Uterus (tissue), 4 donors: ENCODE data around the gene LRP6. TPM values are rescaled to one million over a fixed set of nuclear protein-coding genes. Genes with fewer than 3 reads are reported as not detected.

Experiments
- DNase-seq, 2 donors: peaks; one replicate each; pipeline ENCODE4 v3.0.0-alpha.2; 2019 to 2020
- H3K27ac ChIP-seq, 2 donors: fragments of 200-600 bp; sonication (generic); 1 replicate in 1 of 2; 2 replicates in 1 of 2; pipeline ENCODE4 v1.5.1; 2016 to 2018
- H3K27me3 ChIP-seq, 2 donors: fragments of 200-600 bp; sonication (generic); one replicate each; pipeline ENCODE4 v1.5.1; 2018 to 2019; ENCODE audit warnings: control low read depth in 1 of 2
- H3K36me3 ChIP-seq, 2 donors: fragments of 200-600 bp; sonication (generic); one replicate each; pipeline ENCODE4 v1.5.1; 2019; ENCODE audit warnings: control low read depth in 1 of 2
- H3K4me1 ChIP-seq, 2 donors: fragments of 200-600 bp; sonication (generic); one replicate each; pipeline ENCODE4 v1.5.1; 2018 to 2019; ENCODE audit warnings: control low read depth in 1 of 2
- H3K4me3 ChIP-seq, 2 donors: fragments of 200-600 bp; sonication (generic); 1 replicate in 1 of 2; 2 replicates in 1 of 2; pipeline ENCODE4 v1.5.1; 2018 to 2019; ENCODE audit warnings: mild to moderate bottlenecking in 1 of 2
- H3K9me3 ChIP-seq, 2 donors: fragments of 200-600 bp; sonication (generic); one replicate each; pipeline ENCODE4 v1.5.1; 2019; ENCODE audit warnings: control low read depth in 1 of 2
- POLR2A ChIP-seq, 2 donors: fragments of 450-650 bp; IDR thresholded peaks; one replicate each; pipeline ENCODE4 v1.6.1; 2016; ENCODE audit warnings: antibody characterized with exemption in 2 of 2, mild to moderate bottlenecking in 1 of 2, moderate library complexity in 1 of 2
- intact Hi-C: fragments of 100-400 bp; cut with DNase I; formaldehyde crosslinking; loops from one replicate; pipeline ENCODE4 v1.15.1; 2023; ENCODE audit warnings: low total_unique reads
- total RNA-seq, 4 donors: library from RNA; depleted of rRNA in 3 of 4; stranded (reverse); fragments of >200 nt in 3 of 4; gene quantifications; one replicate each; pipeline versions ENCODE4 v1.1.0 to v1.2.4, GENCODE V29; 2014 to 2023
- TF ChIP-seq, protein P1 (sequence below), 4 experiments: fragments of 200-600 bp in 2 of 4; fragments of 450-650 bp in 2 of 4; sonication (generic) in 2 of 4; IDR thresholded peaks; one replicate each; pipeline ENCODE4 v1.5.1; 2016 to 2019; ENCODE audit warnings: antibody characterized with exemption in 4 of 4, mild to moderate bottlenecking in 2 of 4, moderate library complexity in 1 of 4
- donor health status: DM: yes; HTN: yes; CAD: no.

LRP6 gene
- total RNA-seq, 4 donors from 2014 or later: 18.7 to 141 (median 50.1) TPM

- no peaks in the 10 kb centered on the region for H3K36me3 ChIP-seq
- H3K27ac ChIP-seq: peak overlapping the region; percentile 4 to 21
- no peak overlapping the region for H3K4me3 ChIP-seq
- H3K4me1 ChIP-seq: peaks cover 0 to 3% of the 10 kb centered on the region in 2 donors
- no peak for DNase-seq
- H3K27me3 ChIP-seq: no peaks in the 10 kb centered on the region
- TF ChIP-seq, protein P1, sequence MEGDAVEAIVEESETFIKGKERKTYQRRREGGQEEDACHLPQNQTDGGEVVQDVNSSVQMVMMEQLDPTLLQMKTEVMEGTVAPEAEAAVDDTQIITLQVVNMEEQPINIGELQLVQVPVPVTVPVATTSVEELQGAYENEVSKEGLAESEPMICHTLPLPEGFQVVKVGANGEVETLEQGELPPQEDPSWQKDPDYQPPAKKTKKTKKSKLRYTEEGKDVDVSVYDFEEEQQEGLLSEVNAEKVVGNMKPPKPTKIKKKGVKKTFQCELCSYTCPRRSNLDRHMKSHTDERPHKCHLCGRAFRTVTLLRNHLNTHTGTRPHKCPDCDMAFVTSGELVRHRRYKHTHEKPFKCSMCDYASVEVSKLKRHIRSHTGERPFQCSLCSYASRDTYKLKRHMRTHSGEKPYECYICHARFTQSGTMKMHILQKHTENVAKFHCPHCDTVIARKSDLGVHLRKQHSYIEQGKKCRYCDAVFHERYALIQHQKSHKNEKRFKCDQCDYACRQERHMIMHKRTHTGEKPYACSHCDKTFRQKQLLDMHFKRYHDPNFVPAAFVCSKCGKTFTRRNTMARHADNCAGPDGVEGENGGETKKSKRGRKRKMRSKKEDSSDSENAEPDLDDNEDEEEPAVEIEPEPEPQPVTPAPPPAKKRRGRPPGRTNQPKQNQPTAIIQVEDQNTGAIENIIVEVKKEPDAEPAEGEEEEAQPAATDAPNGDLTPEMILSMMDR (IDR thresholded peaks at IDR 0.05): no peak
- no peak for TF ChIP-seq POLR2A (IDR thresholded peaks at IDR 0.05)
- H3K9me3 ChIP-seq: no peaks in the 10 kb centered on the region
- intact Hi-C loops: no loop called here
Observed at GRCh38 chr12:12282761-12283425, 16.0 kb upstream of the LRP6 start.

DNA sequence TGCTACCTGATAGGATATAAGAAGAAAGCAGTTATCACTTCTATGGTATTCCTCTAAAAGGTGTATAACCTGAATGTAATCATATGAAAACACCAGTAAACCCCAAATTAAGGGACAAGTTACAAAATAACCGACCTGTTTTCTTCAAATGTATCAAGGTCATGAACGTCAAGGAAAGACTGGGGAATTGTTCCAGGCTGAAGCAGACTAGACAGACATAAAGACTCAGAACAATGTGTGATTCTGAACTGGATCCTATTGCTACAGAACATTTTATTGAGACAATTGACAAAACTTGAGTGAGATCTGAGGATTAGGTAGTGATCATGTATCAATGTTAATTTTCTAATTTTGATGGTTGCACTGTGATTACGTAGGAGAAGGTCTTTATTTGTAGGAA lies 15.4 kb upstream of the LRP6 start:
- Histone ChIP-seq H3K4me1 (peaks cover 0 to 3% of the 10 kb centered on the region in 2 donors), H3K36me3 (no peaks in the 10 kb centered on the region), H3K4me3 (no peak overlapping the region), H3K27ac (no peak overlapping the region), H3K9me3 (no peaks in the 10 kb centered on the region), H3K27me3 (no peaks in the 10 kb centered on the region)
- DNase-seq: no peak
- TF ChIP-seq POLR2A (IDR thresholded peaks at IDR 0.05): no peak
- TF ChIP-seq, protein P1 (IDR thresholded peaks at IDR 0.05): no peak
- intact Hi-C loops: no loop called here

DNA sequence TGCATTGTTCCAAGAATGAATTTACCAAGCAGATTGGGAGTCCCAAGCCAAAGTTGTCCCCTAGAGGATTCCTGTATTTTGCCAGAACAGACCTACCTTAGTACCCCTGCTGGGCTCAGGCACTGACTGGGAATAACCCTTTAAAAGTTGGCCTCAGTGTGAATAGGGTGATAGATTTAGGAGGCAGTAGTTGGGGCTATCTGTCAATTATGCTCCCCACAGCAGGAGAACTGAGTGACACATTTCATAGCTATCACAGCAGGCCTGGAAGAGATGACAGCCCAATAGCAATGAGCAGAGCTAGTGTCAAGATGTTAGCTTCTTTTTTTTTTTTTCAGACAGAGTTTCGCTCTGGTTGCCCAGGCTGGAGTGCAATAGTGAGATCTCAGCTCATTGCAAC lies 14.3 kb upstream of the LRP6 start:
- TF ChIP-seq, protein P1 (IDR thresholded peaks at IDR 0.05): no peak
- no peak for TF ChIP-seq POLR2A (IDR thresholded peaks at IDR 0.05)
- Histone ChIP-seq H3K9me3 (no peaks in the 10 kb centered on the region), H3K4me3 (no peak overlapping the region), H3K27ac (no peak overlapping the region), H3K27me3 (no peaks in the 10 kb centered on the region), H3K36me3 (no peaks in the 10 kb centered on the region), H3K4me1 (peaks cover 0 to 3% of the 10 kb centered on the region in 2 donors)
- intact Hi-C loops: no loop called here
- no peak for DNase-seq

DNA sequence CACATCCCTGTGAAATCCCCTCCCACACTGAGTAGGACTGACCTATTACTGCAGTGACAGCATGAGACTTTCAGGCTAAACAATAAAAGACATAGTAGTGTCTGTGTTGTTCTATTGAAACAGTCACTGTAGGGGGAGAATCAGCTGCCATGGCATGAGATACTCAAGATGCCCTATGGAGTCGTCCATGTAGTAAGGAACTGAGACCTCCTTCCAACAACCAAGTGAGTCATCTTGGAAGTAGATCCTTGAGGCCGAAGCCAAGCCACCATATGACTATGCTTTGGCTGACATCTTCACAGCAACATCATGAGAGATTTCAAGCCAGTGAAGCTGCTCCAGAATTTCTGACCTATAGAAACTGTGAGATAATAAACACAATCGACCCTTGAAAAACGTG lies 12.1 kb upstream of the LRP6 start:
- peaks cover 0 to 3% of the 10 kb centered on the region in 2 donors for H3K4me1 ChIP-seq
- H3K27ac ChIP-seq: no peak overlapping the region
- TF ChIP-seq, protein P1 (IDR thresholded peaks at IDR 0.05): no peak
- no peak for TF ChIP-seq POLR2A (IDR thresholded peaks at IDR 0.05)
- no peak overlapping the region for H3K4me3 ChIP-seq
- intact Hi-C loops: no loop called here
- H3K36me3 ChIP-seq: no peaks in the 10 kb centered on the region
- no peaks in the 10 kb centered on the region for H3K9me3 ChIP-seq
- no peak for DNase-seq
- H3K27me3 ChIP-seq: no peaks in the 10 kb centered on the region

DNA sequence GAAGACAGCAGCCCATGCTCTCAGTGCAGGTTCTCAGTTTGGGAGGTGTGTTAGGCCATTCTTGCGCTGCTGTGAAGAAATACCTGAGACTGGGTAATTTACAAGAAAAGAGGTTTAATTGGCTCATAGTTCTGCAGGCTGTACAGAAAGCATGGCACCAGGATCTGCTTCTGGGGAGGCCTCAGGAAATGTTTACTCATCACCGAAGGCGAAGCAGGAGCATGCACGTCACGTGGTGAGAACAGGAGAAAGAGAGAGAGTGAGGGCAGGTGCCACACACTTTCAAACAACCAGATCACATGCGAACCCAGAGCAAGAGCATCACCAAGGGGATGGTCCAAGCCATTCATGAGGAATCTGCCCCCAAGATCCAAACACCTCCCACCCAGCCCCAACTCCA lies 9.0 kb upstream of the LRP6 start:
- no peaks in the 10 kb centered on the region for H3K36me3 ChIP-seq
- TF ChIP-seq POLR2A (IDR thresholded peaks at IDR 0.05): no peak
- TF ChIP-seq, protein P1 (IDR thresholded peaks at IDR 0.05): no peak
- H3K27me3 ChIP-seq: no peaks in the 10 kb centered on the region
- no peak for DNase-seq
- no peak overlapping the region for H3K4me3 ChIP-seq
- no peak overlapping the region for H3K27ac ChIP-seq
- no peaks in the 10 kb centered on the region for H3K4me1 ChIP-seq
- no peaks in the 10 kb centered on the region for H3K9me3 ChIP-seq
- intact Hi-C loops: no loop called here
